H1 (cell line): Measurements from ENCODE around the gene TRAPPC3. TPM values are rescaled to one million over a fixed set of nuclear protein-coding genes. Genes with fewer than 3 reads are reported as not detected.
"Not testable (repeated sequence)": the region's sequence is repeated elsewhere in the genome, so short reads cannot be mapped to it uniquely, and the experiment has no call there.

ENCODE experiments used
- CTCF ChIA-PET: fragments of 300-600 bp; sonication (Branson Sonifier 250); formaldehyde crosslinking; loops from one replicate; lab custom pipeline; 2021; ENCODE audit not compliant: partially characterized antibody; lab: Charles Lee
- POLR2A ChIA-PET: fragments of 300-600 bp; sonication (Branson Sonifier 250); formaldehyde crosslinking; loops from one replicate; lab custom pipeline; 2021; ENCODE audit warnings: inconsistent platforms; ENCODE audit not compliant: partially characterized antibody; lab: Charles Lee
- DNase-seq, 2 experiments: peaks; one replicate each; pipeline versions ENCODE4 v3.0.0 to v3.0.0-alpha.2; 2010 to 2022; ENCODE audit warnings: low spot score in 2 of 2, low read depth in 1 of 2, mixed read lengths in 1 of 2
- FAIRE-seq: peaks from 2 replicates; lab custom pipeline; 2011; peaks lifted over from hg19 to GRCh38; lab: Jason Lieb, UNC
- H2AFZ ChIP-seq: 2 replicates; pipeline ENCODE4 v1.8.1; 2012; ENCODE audit warnings: low read length, inconsistent platforms
- H2AK5ac ChIP-seq: 2 replicates; pipeline ENCODE4 v1.6.1; 2013; ENCODE audit warnings: low read depth, low read length
- H2BK120ac ChIP-seq: replicated peaks from 2 replicates; pipeline ENCODE3; 2013; ENCODE audit warnings: low read depth, low read length, inconsistent platforms
- H2BK12ac ChIP-seq: 2 replicates; pipeline ENCODE4 v1.6.1; 2013; ENCODE audit warnings: low read depth, low read length
- H2BK15ac ChIP-seq: 2 replicates; pipeline ENCODE4 v1.6.1; 2013; ENCODE audit warnings: low read length
- H2BK20ac ChIP-seq: 2 replicates; pipeline ENCODE4 v1.6.1; 2013; ENCODE audit warnings: low read length
- H2BK5ac ChIP-seq: 2 replicates; pipeline ENCODE4 v1.6.1; 2013; ENCODE audit warnings: low read depth, low read length
- H3K14ac ChIP-seq: 2 replicates; pipeline ENCODE4 v1.6.1; 2013; ENCODE audit warnings: inconsistent platforms; ENCODE audit not compliant: insufficient read length
- H3K18ac ChIP-seq: 2 replicates; pipeline ENCODE4 v1.6.1; 2013; ENCODE audit warnings: low read length; ENCODE audit errors: extremely low read depth
- H3K23ac ChIP-seq: 2 replicates; pipeline ENCODE4 v1.6.1; 2013; ENCODE audit warnings: inconsistent platforms; ENCODE audit not compliant: insufficient read length
- H3K23me2 ChIP-seq: 2 replicates; pipeline ENCODE4 v1.6.1; 2013; ENCODE audit warnings: low read depth, low read length
- H3K27ac ChIP-seq: 2 replicates; pipeline ENCODE4 v1.6.1; 2011; ENCODE audit warnings: low read depth, low read length, inconsistent platforms
- H3K27me3 ChIP-seq, 4 experiments: replicated peaks in 1 of 4; 1 replicate in 1 of 4; 2 replicates in 3 of 4; pipeline versions ENCODE4 v1.6.1 to v1.8.1; 2011 to 2013; ENCODE audit warnings: low read length in 3 of 4, mild to moderate bottlenecking in 3 of 4, inconsistent platforms in 2 of 4, mixed read lengths in 2 of 4, moderate library complexity in 1 of 4; ENCODE audit not compliant: control insufficient read depth in 3 of 4, insufficient read depth in 3 of 4; ENCODE audit errors: extremely low read depth in 1 of 4
- H3K36me3 ChIP-seq, 4 experiments: 2 replicates each; pipeline versions ENCODE4 v1.6.1 to v1.8.1; 2011 to 2013; ENCODE audit warnings: mild to moderate bottlenecking in 4 of 4, low read length in 3 of 4, moderate library complexity in 2 of 4, control low read depth in 1 of 4, inconsistent platforms in 1 of 4; ENCODE audit not compliant: insufficient read depth in 4 of 4, control insufficient read depth in 2 of 4
- H3K4ac ChIP-seq: replicated peaks from 2 replicates; pipeline ENCODE3; 2013; ENCODE audit warnings: low read length, low read depth, mixed read lengths, inconsistent platforms; ENCODE audit not compliant: insufficient read length
- H3K4me1 ChIP-seq, 4 experiments: replicated peaks in 1 of 4; 1 replicate in 1 of 4; 2 replicates in 3 of 4; pipeline versions ENCODE4 v1.6.1 to v1.8.1; 2011 to 2013; ENCODE audit warnings: low read length in 3 of 4, inconsistent platforms in 2 of 4, mixed read lengths in 1 of 4; ENCODE audit not compliant: insufficient read depth in 4 of 4, control insufficient read depth in 3 of 4
- H3K4me2 ChIP-seq, 2 experiments: 2 replicates each; pipeline versions ENCODE4 v1.6.1 to v1.8.1; 2011 to 2013; ENCODE audit warnings: low read depth in 2 of 2, low read length in 2 of 2, control low read depth in 1 of 2, inconsistent platforms in 1 of 2, mild to moderate bottlenecking in 1 of 2; ENCODE audit not compliant: insufficient read depth in 1 of 2
- H3K4me3 ChIP-seq, 4 experiments: fragments of 200-600, 300-600 bp in 1 of 4; sonication (generic), shearing (Covaris generic), sonication (Bioruptor Twin) in 1 of 4; 2 replicates each; pipeline versions ENCODE4 v1.5.1 to v1.8.1; 2011 to 2016; ENCODE audit warnings: low read length in 4 of 4, low read depth in 3 of 4, control low read depth in 2 of 4, inconsistent platforms in 2 of 4, mild to moderate bottlenecking in 2 of 4, mixed read lengths in 1 of 4, moderate library complexity in 1 of 4; ENCODE audit not compliant: insufficient read depth in 2 of 4; ENCODE audit errors: extremely low read depth in 1 of 4
- H3K56ac ChIP-seq: replicated peaks from 2 replicates; pipeline ENCODE3; 2013; ENCODE audit warnings: low read depth, mild to moderate bottlenecking, mixed read lengths, low read length, inconsistent platforms; ENCODE audit not compliant: insufficient read length
- H3K79me1 ChIP-seq: 2 replicates; pipeline ENCODE4 v1.6.1; 2013; ENCODE audit warnings: low read depth, low read length, control low read depth
- H3K79me2 ChIP-seq, 2 experiments: 2 replicates each; pipeline versions ENCODE4 v1.6.1 to v1.8.1; 2012 to 2013; ENCODE audit warnings: low read length in 2 of 2, mild to moderate bottlenecking in 2 of 2, inconsistent platforms in 1 of 2; ENCODE audit not compliant: insufficient read depth in 2 of 2, control insufficient read depth in 1 of 2
- H3K9ac ChIP-seq, 4 experiments: replicated peaks in 1 of 4; 1 replicate in 1 of 4; 2 replicates in 3 of 4; pipeline versions ENCODE4 v1.6.1 to v1.8.1; 2011 to 2013; ENCODE audit warnings: low read depth in 3 of 4, low read length in 3 of 4, control low read depth in 2 of 4, mild to moderate bottlenecking in 2 of 4, moderate library complexity in 2 of 4, inconsistent platforms in 1 of 4; ENCODE audit errors: extremely low read depth in 1 of 4
- H3K9me3 ChIP-seq, 2 experiments: 2 replicates each; pipeline versions ENCODE4 v1.6.1 to v1.8.1; 2012 to 2013; ENCODE audit warnings: mild to moderate bottlenecking in 2 of 2, moderate library complexity in 2 of 2, control low read depth in 1 of 2, inconsistent platforms in 1 of 2, low read depth in 1 of 2, low read length in 1 of 2, mixed read lengths in 1 of 2; ENCODE audit not compliant: insufficient read depth in 2 of 2
- H4K20me1 ChIP-seq, 2 experiments: replicated peaks in 1 of 2; 2 replicates each; pipeline versions ENCODE3 to v1.8.1; 2011 to 2013; ENCODE audit warnings: inconsistent platforms in 2 of 2, low read length in 2 of 2, mild to moderate bottlenecking in 1 of 2; ENCODE audit not compliant: insufficient read depth in 2 of 2, control insufficient read depth in 1 of 2
- H4K5ac ChIP-seq: 2 replicates; pipeline ENCODE4 v1.6.1; 2013; ENCODE audit warnings: low read length, low read depth, mixed read lengths, inconsistent platforms; ENCODE audit not compliant: insufficient read length
- H4K8ac ChIP-seq: 2 replicates; pipeline ENCODE4 v1.8.0; 2013; ENCODE audit warnings: mild to moderate bottlenecking, moderate library complexity, low read length, inconsistent platforms; ENCODE audit not compliant: insufficient read depth; ENCODE audit errors: extremely low read depth
- H4K91ac ChIP-seq: replicated peaks from 2 replicates; pipeline ENCODE3; 2013; ENCODE audit warnings: low read length, mixed read lengths, inconsistent platforms; ENCODE audit not compliant: insufficient read length
- EP300 ChIP-seq, 2 experiments: IDR thresholded peaks; 1 replicate in 1 of 2; 2 replicates in 1 of 2; pipeline ENCODE4 v1.6.1; 2011 to 2012; ENCODE audit warnings: low read depth in 2 of 2, low read length in 2 of 2, mild to moderate bottlenecking in 2 of 2, borderline replicate concordance in 1 of 2, inconsistent platforms in 1 of 2, moderate library complexity in 1 of 2
- POU5F1 ChIP-seq: IDR thresholded peaks from 2 replicates; pipeline ENCODE4 v1.6.1; 2011; ENCODE audit warnings: low read depth, mild to moderate bottlenecking, low read length, moderate library complexity
- RNF2 ChIP-seq: fragments of 200-900, 300-1000 bp; sonication (generic); IDR thresholded peaks from 2 replicates; pipeline ENCODE4 v1.7.1; 2016; ENCODE audit warnings: borderline replicate concordance, low read depth, mild to moderate bottlenecking, antibody characterized with exemption, low read length; ENCODE audit not compliant: poor library complexity, severe bottlenecking; ENCODE audit errors: missing control alignments
- WGBS, 2 experiments: shearing (Covaris generic) in 1 of 2; methylation state at CpG; one replicate each; pipeline versions ENCODE4 v1.1.6 to v1.1.7; 2013 to 2015; ENCODE audit warnings: low lambda C conversion rate in 2 of 2, mixed read lengths in 2 of 2, inconsistent platforms in 1 of 2, low coverage in 1 of 2, missing lambda C conversion rate in 1 of 2; ENCODE audit not compliant: insufficient replicate concordance in 2 of 2, insufficient coverage in 1 of 2, insufficient read length in 1 of 2; ENCODE audit errors: extremely low coverage in 1 of 2, missing lambda C conversion rate in 1 of 2; 5-methylcytosine and 5-hydroxymethylcytosine counted together
- polyA plus RNA-seq, 7 experiments: library from polyadenylated mRNA; depleted of rRNA in 3 of 7; stranded (reverse) in 5 of 7; unstranded in 2 of 7; fragments of >200 nt in 5 of 7; fragments of 200-250 nt in 2 of 7; gene quantifications; 1 replicate in 5 of 7; 2 replicates in 1 of 7; 4 replicates in 1 of 7; pipeline versions ENCODE4 v1.2.1 to v1.2.3, GENCODE V29; 2011 to 2013; ENCODE audit warnings: missing spikeins in 2 of 7, mixed read lengths in 2 of 7
- total RNA-seq: library from RNA; stranded (reverse); fragmentation: NEBNext Ultra II Directional; extraction: Animal tissue kit (Norgen Biotek cat#: 25700); gene quantifications from 2 replicates; pipeline ENCODE4 v1.2.1, GENCODE V29; 2021

Gene TRAPPC3
- total and polyA plus RNA-seq, 2 of the 8 experiments (the other 6 are each of a cell fraction or from before 2014, with no cell fraction given), result 47.8 to 51.0 TPM

- TF ChIP-seq EP300 (IDR thresholded peaks at IDR 0.05; ENCODE audit: borderline replicate concordance in 1 of 2, low read depth in 2 of 2, low read length in 2 of 2), result no peak
- TF ChIP-seq POU5F1, result no peak
- no peak for TF ChIP-seq RNF2
Observed at GRCh38 chr1:36198641-36199040, 49.4 kb upstream of the TRAPPC3 start (continued).

- H3K9me3 ChIP-seq, H3K27me3 ChIP-seq, H3K56ac ChIP-seq, H3K23ac ChIP-seq, H2BK12ac ChIP-seq, FAIRE-seq, H4K8ac ChIP-seq, H3K4me3 ChIP-seq, H4K91ac ChIP-seq, H2BK5ac ChIP-seq, H3K14ac ChIP-seq, H3K9ac ChIP-seq, H3K4me1 ChIP-seq, H2AK5ac ChIP-seq, H3K23me2 ChIP-seq, DNase-seq, H3K79me2 ChIP-seq, H3K79me1 ChIP-seq, H2BK120ac ChIP-seq, H3K4me2 ChIP-seq, H2BK20ac ChIP-seq, H4K5ac ChIP-seq, H3K36me3 ChIP-seq, H2BK15ac ChIP-seq, H2AFZ ChIP-seq, H3K4ac ChIP-seq, H4K20me1 ChIP-seq, H3K18ac ChIP-seq, H3K27ac ChIP-seq: not testable (repeated sequence)
- ChIA-PET CTCF (interaction anchor here (0.7 to 1.9 kb wide), 8 partner anchors 9 to 63 kb away, joined by 3 to 16 read pairs (median 4); partner anchors contain the start of gene TRAPPC3), POLR2A (interaction anchor here (1.5 kb wide), 2 partner anchors 9 to 13 kb away, joined by 3 to 6 read pairs; no protein-coding TSS in a partner anchor)
- WGBS, 2 experiments, result 93% methylated on average over 12 of the region's 12 CpGs; no CpG with 5 or more reads in 1 of the 2 experiments
Observed at GRCh38 chr1:36196805-36197204, 47.5 kb upstream of the TRAPPC3 start.
